GM19455 (cell line): ENCODE measurements around the gene MRTO4.

ENCODE experiments used
- ATAC-seq: cut with Tn5 transposase; IDR thresholded peaks from one replicate; pipeline ENCODE4 v1.9.1; 2021; ENCODE audit not compliant: unreplicated experiment

The MRTO4 gene

GRCh38 chr1:19308509-19308907 lies 56.9 kb downstream of the MRTO4 start:
- ATAC-seq, result no peak

GRCh38 chr1:19309123-19309813 lies 57.7 kb downstream of the MRTO4 start:
- ATAC-seq, result no peak
